Activated CD8-positive, alpha-beta memory T cell treated with anti-CD3 and anti-CD28 coated beads for 36 hours (primary cell): ENCODE data around the gene TUBA3D. TPM values are rescaled to one million over a fixed set of nuclear protein-coding genes. Genes with fewer than 3 reads are reported as not detected.
"Not testable (repeated sequence)": the region's sequence is repeated elsewhere in the genome, so short reads cannot be mapped to it uniquely, and the experiment has no call there.

Experiments
- CTCF ChIA-PET: fragments of 350-600 bp; sonication (Branson Sonifier 250); formaldehyde crosslinking; loops from one replicate; lab custom pipeline; 2021; ENCODE audit warnings: antibody characterized with exemption; lab: Charles Lee
- POLR2A ChIA-PET: fragments of 350-600 bp; sonication (Branson Sonifier 250); formaldehyde crosslinking; loops from one replicate; lab custom pipeline; 2021; ENCODE audit warnings: antibody characterized with exemption; lab: Charles Lee
- total RNA-seq, 2 experiments: library from RNA; stranded (reverse); gene quantifications; one replicate each; pipeline ENCODE4 v1.2.3, GENCODE V29; 2021

TUBA3D gene
- total RNA-seq, 2 experiments from 2014 or later = not detected

DNA sequence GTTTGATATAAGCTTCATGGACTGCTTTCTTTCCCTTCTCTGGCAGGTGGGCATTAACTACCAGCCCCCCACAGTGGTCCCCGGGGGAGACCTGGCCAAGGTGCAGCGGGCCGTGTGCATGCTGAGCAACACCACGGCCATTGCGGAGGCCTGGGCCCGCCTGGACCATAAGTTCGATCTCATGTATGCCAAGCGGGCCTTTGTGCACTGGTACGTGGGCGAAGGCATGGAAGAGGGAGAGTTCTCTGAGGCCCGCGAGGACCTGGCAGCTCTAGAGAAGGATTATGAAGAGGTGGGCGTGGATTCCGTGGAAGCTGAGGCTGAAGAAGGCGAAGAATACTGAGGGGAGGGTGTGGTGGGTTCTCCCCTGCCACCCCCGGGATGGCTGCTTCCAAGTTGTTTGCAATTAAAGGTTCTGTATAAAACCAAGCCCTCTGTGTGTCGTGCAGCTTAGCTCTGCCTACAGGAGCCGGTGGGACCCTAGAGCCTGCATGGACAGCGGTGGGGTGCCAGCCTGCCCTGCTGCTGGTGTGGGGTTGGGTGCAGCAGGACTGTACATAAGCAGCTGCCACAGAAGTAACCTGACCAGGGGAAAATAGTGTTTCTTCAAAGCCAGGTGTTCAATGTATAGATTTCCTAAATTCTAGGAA, 6.7 kb downstream of the TUBA3D start:
- CTCF ChIA-PET, POLR2A ChIA-PET: not testable (repeated sequence)

DNA sequence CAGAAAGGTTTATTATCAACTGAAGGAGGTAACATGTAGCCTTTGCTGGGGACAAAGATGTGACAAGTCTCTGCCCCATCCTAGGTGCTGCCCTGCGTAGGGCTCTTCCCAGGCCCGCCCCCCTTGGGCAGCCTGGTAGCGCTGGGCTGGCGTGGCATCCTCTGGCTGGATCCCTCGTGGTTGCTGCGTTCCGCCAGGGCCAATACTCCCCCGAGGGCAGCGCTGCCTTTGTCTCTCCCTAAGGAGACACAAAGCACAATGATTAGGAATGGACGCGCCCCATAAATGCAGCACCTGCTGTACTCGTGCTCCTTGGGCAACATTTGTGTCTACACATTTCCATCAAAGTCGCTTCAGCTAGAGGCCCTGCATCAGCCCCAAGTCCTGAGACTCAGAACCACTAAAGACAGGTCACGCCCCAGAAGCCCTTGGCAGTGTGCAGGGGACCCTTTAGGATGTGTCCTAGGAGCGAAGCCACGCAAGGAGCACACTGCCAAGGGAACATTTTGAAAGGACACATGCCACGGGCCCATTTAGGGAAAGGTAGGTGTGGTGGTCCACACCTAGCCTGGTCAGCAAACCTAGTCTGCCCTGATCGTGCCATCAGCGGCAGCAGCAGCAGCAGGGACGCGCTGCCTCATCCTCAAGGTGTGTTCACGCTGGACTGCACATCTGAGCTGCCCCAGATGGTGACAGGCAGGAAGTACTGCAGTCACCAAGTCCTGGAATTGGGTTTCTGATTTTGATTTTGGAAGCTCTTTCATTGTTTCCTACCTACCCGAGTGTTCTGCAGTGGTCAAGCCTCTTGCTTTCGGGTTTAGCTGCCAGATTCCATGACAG, 8.3 kb downstream of the TUBA3D start:
- POLR2A ChIA-PET, CTCF ChIA-PET: not testable (repeated sequence)

DNA sequence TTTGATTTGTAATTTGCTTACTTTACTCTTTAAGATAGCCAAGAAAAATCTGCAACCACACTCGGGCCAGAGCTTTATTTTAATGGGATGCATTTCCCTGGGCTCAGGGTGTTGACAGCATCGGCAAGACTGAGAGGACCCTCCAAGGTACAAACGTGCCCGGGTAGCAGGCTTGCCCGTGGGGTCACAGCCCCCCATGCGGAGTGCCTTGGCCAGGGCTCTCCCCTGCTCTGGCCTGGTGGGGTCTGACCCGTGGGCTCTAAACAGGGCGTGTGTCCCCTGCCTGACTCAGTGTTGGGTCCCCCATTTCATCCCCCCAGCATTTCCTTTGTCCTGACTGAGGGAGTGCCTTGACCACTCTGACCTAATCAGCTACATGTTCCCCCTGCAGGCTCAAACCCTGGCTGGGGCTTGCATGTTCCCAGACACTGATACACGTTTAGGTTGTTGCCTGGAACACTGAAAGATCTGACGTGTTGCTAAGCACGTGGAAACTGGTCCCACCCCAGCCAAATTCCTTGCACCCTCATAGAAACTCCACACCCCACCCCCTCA, 9.1 kb downstream of the TUBA3D start:
- POLR2A ChIA-PET, CTCF ChIA-PET: not testable (repeated sequence)

DNA sequence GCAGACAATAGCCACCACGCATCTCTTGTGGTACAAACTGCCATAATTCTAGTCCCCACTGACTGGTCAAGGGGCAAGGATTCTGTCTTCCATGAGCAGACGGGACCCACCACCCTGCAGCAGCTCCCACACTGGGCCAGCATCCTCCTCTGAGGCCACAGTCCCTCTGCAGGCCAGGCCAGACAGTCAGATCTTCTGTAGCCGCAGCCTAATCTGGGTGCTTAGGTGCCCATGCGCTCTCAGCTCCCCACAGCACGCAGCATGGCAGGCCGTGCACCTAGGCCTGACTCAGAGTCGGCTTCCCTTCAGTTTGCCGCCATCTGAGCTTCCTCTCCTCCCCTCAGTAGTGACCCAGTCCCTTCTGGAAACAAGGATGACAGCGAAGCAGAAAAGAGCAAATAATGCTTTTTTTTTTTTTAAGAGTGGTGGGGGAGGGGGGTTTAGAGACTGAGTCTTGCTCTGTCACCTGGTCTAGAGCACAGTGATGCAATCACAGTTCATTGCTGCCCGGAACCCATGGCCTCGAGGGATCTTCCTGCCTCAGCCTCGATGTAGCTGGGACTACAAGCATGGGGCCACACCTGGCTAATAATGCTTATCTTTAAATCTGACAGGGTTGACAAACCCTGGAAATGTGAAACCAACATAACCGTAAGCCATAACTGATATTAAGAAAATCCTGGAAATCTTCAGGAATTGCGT, 10.4 kb downstream of the TUBA3D start:
- CTCF ChIA-PET, POLR2A ChIA-PET: not testable (repeated sequence)

DNA sequence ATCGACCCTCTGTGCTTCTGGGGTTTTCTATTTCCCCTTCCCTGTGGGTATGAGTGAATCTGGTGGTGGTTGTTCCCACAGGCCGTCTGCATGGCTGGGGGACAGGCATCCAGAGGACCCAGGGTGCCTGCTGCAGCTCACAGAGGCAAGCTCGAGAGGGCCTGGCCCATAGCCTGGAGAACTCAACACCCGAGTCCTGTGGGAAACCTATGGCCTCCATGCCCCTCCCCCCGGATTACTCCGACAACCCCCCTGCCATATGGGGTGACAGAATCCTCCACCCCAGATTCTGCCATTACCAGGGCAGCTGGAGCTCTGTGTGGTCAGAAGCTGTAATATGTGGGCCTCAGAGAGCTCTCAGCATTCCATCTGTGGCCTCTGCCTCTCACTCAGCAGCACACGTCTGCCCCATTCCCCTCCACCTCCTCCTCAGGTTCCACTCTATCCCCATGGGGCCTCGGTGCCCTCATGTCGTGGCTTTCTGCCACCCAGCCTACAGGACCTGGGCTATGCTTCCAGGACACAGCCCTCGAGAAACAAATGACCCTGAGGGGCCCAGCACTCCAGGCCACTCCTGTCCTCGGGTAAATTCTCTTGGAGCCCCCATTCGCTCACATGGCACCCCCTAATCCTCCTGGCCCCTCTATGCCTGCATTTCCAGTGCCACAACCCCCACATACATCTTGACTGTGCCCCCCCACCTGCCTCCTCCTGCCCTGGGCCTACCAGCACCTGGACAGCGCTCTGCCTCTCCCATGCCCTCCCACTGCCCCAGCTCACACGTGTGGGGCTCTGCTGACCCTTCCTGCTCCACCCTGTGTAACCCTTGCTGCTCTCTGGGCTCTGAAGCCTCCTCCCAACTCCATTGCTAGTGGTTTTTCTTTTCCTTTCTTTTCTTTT, 12.6 kb downstream of the TUBA3D start:
- POLR2A ChIA-PET = interaction anchor here (0.7 to 1.2 kb wide), 3 partner anchors 1302 to 1307 kb away, joined by 3 to 9 read pairs (median 5); partner anchors contain the start of gene MZT2B

DNA sequence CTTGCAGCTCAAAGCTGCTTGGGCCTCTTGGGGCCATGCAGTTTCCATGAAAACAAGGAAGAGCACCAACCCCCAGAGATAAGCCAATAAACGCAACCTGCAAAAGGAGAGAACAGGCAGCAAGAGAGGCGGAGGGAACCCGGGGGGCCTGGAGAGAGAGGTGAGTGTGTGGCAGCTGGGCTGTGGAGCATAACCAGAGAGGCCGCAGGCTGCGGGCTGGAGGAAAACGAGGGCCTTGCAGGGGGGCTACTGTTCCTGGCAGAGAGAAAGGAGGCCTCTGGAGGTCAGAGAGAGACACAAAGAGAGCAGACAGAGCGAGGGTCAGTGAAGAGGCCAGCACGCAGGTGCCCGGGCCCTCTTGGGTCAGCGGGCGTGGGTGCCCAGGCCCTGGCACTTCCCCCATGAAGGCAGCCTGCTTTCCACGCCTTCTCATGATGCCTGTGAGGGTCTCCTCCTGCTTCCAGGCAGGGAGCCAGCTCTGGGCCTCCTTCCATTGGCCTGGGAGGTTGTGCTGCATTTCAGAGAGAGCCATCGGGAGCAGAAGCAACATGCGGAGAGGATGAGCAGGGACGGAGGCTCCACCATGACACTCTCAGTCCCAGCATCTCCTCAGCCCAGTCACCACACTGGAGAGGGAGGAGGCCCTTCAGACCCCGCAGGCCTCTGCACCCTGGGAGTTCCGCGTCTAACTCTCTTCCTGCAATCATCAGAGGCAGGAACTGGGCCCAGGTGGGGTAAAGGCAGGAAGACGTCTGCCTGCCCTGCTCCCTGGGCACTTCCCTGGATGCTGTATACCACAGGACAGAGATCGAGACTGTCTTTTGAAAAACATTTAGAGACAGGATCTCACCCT, 14.9 kb downstream of the TUBA3D start:
- CTCF ChIA-PET = interaction anchor here (1.6 kb wide), 1 partner anchor 183 kb away, joined by 3 read pairs; no protein-coding TSS in a partner anchor
- POLR2A ChIA-PET = not testable (repeated sequence)

More for the DNA sequence above, 12.6 kb downstream of the TUBA3D start:
- CTCF ChIA-PET = interaction anchor here (1.1 kb wide), 1 partner anchor 38 kb away, joined by 3 read pairs; the partner anchor contains the start of gene CCDC74A

DNA sequence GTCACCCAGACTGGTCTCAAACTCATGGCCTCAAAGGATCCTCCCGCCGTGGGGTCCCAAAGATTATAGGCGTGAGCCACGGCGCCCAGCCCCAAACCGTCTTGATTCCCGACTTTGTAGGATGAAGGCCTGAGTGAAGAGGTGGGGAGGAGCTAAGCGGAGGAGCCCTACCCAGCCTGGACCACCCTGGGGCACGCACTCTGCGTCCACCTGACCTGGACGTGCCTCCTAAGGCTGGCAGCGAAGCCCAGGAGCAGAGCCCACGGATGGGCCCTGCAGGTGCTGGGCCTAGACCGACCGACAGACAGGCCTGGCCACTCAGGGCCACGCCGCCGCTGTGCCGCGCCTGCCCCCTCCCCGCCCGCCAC, 15.5 kb downstream of the TUBA3D start:
- POLR2A ChIA-PET = not testable (repeated sequence)
- CTCF ChIA-PET = interaction anchor here (1.6 to 1.8 kb wide), 2 partner anchors 65 to 182 kb away, joined by 3 to 11 read pairs; no protein-coding TSS in a partner anchor

DNA sequence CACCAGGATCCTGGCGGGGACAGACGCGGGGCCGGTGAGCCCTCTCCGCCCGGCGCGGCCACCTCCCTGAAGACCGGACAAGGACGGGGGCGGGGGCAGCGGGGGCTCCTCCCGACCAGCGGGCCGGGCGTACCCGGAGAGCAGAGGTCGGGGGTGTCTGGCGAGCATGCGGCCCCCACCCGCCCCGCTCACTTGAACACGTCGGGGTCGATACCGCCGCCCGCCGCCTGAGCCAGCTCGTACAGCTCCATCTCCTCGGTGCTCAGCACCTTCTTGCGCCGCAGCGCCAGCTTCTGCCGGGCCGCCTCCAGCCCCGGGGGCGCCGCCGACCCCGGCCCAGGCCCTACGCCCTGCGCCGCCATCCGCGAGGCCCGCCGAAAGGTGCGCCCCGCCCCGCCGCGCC, 16.1 kb downstream of the TUBA3D start, which contains the start of gene MZT2A:
MZT2A (minus strand) TSS at position 383 of the 403 bp plus-strand sequence; CDS start at position 362, 21 bp downstream.
- ChIA-PET CTCF (interaction anchor here (0.5 to 1.8 kb wide), 8 partner anchors 11 to 338 kb away, joined by 3 to 11 read pairs (median 4); no protein-coding TSS in a partner anchor), POLR2A (interaction anchor here (0.6 to 1.5 kb wide), 3 partner anchors 108 to 338 kb away, joined by 3 to 4 read pairs (median 3); no protein-coding TSS in a partner anchor)

DNA sequence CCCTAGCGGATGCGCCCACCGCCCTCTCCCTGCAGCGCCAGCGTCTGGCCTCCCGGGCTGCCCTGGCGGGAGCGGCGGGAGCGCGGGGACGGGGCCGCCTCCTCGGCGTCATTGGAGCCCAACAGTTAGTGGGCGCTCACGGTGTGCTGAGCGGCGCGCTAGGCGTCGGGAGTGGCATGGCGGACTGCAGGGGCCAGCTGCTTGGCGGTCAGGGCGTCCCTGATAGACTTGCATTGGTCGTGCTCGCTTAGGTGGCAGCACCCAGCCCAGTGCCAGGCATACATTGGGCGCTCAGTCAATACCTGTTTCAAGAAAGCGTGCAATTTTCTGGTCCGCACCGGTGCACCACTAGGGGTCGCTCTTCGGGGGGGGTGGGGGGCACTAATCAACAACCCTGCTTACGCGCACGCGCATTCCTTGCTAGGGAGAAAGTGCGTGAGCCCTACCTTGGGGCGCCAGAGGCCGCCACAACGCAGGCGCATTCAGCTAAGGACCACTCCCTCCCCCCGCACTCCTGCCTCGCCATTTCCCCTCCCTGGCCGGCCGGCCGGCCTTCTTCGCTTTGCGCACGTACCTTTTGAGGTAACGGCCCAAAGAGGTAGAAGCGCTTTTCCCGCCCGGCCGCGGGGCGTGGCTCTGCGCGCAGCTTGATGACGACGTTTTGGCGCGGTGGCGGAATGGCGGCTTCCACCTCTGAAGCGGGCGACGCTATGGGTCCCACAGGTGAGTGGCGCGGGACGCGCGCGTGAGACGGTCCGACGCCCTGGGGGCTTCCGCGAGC, 16.7 kb downstream of the TUBA3D start:
- CTCF ChIA-PET = interaction anchor here (0.5 to 1.8 kb wide), 9 partner anchors 10 to 338 kb away, joined by 3 to 11 read pairs (median 3); no protein-coding TSS in a partner anchor
- POLR2A ChIA-PET = interaction anchor here (0.6 to 1.5 kb wide), 4 partner anchors 36 to 339 kb away, joined by 3 to 4 read pairs (median 3); no protein-coding TSS in a partner anchor

DNA sequence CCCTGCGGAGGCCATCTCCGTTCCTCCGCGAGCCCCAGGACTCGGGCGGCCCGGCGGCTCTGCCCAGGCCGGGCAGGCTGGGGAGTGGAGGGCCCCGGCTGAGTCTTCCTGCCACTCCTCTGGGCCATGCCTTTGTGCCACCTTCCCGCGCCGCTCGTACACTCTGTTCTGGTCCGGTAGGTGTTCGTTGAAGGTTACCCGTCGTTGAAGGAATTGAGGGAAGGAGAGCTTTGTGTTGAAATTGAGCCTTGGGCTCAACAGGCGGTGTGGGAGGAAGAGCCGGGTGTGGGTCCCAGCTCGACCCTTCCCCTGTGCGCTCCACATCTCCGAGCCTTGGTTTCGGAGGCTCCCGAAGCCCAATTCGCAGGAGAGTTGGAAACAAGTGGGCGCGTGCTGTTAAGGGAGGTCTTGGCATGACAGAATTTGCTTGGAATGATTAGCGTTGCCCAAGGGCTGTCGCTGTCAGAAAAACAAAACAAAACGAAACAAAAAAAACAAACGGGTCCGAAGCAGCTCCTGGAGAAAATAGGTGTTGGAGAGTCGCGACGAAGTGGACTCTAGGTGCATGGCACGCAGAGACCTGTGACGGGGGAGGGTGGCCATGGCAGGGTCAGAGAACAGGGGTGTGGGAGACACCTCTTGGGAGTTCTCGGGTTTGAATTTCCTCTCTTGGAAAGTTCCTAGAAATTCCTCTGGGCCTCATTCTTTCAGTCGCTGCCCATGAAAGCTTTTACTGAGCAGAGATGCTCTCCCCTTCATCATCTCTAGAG, 17.5 kb downstream of the TUBA3D start:
- CTCF ChIA-PET = interaction anchor here (0.8 to 1.8 kb wide), 5 partner anchors 10 to 197 kb away, joined by 3 to 11 read pairs (median 6); no protein-coding TSS in a partner anchor
- POLR2A ChIA-PET = interaction anchor here (0.6 to 1.5 kb wide), 4 partner anchors 35 to 339 kb away, joined by 3 to 4 read pairs (median 4); no protein-coding TSS in a partner anchor

DNA sequence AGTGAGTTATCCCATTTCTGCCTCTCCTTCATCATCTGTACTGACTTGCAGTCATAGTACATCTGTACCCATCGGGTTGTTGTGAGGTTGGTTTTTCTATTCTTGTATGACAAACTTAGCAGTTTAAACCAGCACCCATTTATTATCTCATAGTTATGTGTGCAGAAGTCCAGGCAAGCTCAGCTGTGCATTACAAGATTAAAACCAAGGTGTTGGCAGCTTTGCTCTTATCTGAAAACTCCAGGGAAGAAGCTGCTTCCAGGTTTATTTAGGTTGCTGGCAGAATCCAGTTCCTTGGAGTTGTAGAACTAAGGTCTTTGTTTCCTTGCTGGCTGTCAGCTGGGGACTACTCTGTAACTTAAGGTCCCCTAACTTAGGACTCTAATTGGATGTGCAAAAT, 19.6 kb downstream of the TUBA3D start:
- POLR2A ChIA-PET, CTCF ChIA-PET: not testable (repeated sequence)

DNA sequence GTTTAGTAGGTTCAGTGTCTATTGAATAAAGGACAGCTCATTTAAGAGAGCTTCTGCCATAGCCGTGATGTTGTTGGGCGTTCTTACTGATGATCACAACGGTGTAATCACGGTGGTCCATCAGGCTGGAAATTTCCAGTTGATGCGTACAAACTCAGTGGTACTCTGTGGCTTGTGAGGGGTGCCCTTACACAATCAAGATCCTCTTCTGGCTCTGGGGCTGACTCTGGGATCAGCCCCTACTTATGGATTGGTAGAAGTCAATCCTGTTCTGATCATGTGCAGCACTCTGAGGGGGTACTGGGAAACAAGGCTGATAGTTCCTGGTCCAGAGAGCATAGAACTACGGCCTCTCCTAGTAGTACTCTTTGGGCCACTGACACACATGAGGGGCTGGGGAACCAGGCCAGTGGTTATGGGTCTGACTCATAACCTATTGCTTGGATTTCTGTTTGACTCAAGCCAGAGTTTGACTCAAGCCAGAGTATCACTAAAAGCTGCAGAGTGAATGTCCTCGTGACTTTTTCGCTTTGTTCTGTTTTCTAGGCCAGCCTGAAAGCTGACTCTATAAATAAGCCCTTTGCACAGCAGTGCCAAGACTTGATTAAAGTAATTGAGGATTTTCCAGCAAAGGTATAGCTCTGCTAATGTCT, 22.5 kb downstream of the TUBA3D start:
- CTCF ChIA-PET, POLR2A ChIA-PET: not testable (repeated sequence)

DNA sequence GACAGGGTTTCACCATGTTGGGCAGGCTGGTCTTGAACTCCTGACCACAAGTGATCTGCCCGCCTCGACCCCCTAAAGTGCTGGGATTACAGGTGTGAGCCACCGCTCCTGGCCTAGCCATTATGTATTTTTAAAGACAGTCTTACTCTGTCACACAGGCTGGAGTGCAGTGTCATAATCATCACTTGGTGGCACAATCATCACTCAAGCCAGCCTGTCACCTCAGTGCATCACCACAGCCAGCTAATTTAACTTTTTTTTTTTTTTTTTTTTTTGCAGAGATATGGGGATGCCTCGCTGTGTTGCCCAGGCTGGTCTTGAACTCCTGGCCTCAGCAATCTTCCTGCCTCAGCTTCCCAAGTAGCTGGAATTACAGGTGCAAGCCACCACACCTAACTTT, 27.7 kb downstream of the TUBA3D start:
- CTCF ChIA-PET = interaction anchor here (1.6 kb wide), 1 partner anchor 11 kb away, joined by 6 read pairs; the partner anchor contains the start of gene MZT2A
- POLR2A ChIA-PET = not testable (repeated sequence)

DNA sequence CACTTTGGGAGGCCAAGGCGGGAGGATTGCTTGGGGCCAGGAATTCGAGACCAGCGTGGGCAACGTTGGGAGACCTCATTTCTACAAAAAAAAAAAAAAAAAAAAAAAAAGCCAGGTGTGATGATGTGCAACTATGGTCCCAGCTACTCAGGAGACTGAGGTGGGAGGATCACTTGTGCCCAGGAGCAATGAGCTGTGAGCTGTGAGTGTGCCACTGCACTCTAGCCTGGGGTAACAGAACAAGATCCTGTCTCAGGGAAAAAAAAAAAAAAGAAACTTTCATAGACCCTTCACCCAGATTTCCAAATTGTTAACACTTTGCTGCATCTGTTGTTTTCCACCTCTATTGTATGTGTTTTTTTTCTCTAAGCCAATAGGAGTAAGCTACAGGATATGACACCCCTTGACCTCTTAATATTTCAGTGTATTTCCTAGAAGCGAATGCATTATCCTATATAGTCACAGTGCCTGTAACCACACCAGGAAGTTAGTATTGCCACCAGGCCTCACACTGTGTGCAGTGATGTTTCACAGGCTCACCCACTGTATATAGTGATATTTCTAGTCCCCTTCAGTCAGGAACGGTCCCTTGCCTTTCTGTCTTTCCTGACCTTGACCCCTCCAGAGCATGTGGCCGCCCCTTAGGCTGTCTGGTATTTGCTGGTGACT, 28.3 kb downstream of the TUBA3D start:
- POLR2A ChIA-PET = not testable (repeated sequence)
- CTCF ChIA-PET = interaction anchor here (0.6 kb wide), 1 partner anchor 565 kb away, joined by 3 read pairs; no protein-coding TSS in a partner anchor
